HL-60 (cell line): ENCODE results near the gene DIS3L2.

Experiments used
- DNase-seq, 2 experiments: peaks; one replicate each; pipeline ENCODE4 v3.0.0-alpha.2; 2010 to 2020; ENCODE audit warnings: low read depth in 1 of 2, low spot score in 1 of 2
- H3K27ac ChIP-seq: fragments of 250-450 bp; sonication (Bioruptor Pico); replicated peaks from 2 replicates; pipeline ENCODE4 v1.5.1; 2020; ENCODE audit warnings: mild to moderate bottlenecking, moderate library complexity
- H3K27me3 ChIP-seq: fragments of 250-450 bp; sonication (Bioruptor Pico); 2 replicates; pipeline ENCODE4 v1.5.1; 2021; ENCODE audit warnings: mild to moderate bottlenecking, moderate library complexity; ENCODE audit not compliant: insufficient read depth, poor library complexity, severe bottlenecking
- H3K4me3 ChIP-seq: replicated peaks from 2 replicates; pipeline ENCODE4 v1.5.1; 2011; ENCODE audit warnings: mild to moderate bottlenecking, control low read depth, low read length; ENCODE audit not compliant: insufficient read depth
- GABPA ChIP-seq: IDR thresholded peaks from 2 replicates; pipeline ENCODE4 v1.6.1; 2012; ENCODE audit warnings: low read depth
- POLR2AphosphoS5 ChIP-seq: IDR thresholded peaks from 2 replicates; pipeline ENCODE4 v1.6.1; 2012; ENCODE audit warnings: low read depth
- SPI1 ChIP-seq: IDR thresholded peaks from 2 replicates; pipeline ENCODE4 v1.6.1; 2012; ENCODE audit warnings: low read depth, mild to moderate bottlenecking, borderline replicate concordance
- TF ChIP-seq, protein P1 (sequence below): IDR thresholded peaks from one replicate; pipeline ENCODE4 v1.5.1; 2011; ENCODE audit warnings: low read length, control low read depth, inconsistent platforms; ENCODE audit not compliant: insufficient read depth
- TF ChIP-seq, protein P2 (sequence below): IDR thresholded peaks from 2 replicates; pipeline ENCODE4 v1.6.1; 2012; ENCODE audit warnings: low read depth; ENCODE audit not compliant: insufficient replicate concordance

The DIS3L2 gene

DNA sequence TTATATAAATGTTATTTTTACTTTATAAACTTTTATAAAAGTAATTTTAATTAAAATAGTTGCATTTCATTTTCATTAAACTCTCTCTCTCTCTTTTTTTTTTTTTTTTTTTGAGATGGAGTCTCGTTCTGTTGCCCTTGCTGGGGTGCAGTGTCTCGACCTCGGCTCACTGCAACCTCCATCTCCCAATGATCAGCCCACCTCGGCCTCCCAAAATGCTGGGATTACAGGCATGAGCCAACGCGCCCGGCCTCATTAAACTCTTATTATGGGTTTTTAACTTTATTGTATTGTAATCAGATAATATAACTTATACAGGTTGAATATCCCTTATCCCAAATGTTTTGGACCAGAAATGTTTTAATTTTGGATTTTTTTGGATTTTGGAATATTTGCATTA lies 24.5 kb upstream of the DIS3L2 start:
- TF ChIP-seq, protein P1, sequence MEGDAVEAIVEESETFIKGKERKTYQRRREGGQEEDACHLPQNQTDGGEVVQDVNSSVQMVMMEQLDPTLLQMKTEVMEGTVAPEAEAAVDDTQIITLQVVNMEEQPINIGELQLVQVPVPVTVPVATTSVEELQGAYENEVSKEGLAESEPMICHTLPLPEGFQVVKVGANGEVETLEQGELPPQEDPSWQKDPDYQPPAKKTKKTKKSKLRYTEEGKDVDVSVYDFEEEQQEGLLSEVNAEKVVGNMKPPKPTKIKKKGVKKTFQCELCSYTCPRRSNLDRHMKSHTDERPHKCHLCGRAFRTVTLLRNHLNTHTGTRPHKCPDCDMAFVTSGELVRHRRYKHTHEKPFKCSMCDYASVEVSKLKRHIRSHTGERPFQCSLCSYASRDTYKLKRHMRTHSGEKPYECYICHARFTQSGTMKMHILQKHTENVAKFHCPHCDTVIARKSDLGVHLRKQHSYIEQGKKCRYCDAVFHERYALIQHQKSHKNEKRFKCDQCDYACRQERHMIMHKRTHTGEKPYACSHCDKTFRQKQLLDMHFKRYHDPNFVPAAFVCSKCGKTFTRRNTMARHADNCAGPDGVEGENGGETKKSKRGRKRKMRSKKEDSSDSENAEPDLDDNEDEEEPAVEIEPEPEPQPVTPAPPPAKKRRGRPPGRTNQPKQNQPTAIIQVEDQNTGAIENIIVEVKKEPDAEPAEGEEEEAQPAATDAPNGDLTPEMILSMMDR: no peak
- TF ChIP-seq POLR2AphosphoS5 (no peak), SPI1 (no peak), GABPA (no peak)
- TF ChIP-seq, protein P2, sequence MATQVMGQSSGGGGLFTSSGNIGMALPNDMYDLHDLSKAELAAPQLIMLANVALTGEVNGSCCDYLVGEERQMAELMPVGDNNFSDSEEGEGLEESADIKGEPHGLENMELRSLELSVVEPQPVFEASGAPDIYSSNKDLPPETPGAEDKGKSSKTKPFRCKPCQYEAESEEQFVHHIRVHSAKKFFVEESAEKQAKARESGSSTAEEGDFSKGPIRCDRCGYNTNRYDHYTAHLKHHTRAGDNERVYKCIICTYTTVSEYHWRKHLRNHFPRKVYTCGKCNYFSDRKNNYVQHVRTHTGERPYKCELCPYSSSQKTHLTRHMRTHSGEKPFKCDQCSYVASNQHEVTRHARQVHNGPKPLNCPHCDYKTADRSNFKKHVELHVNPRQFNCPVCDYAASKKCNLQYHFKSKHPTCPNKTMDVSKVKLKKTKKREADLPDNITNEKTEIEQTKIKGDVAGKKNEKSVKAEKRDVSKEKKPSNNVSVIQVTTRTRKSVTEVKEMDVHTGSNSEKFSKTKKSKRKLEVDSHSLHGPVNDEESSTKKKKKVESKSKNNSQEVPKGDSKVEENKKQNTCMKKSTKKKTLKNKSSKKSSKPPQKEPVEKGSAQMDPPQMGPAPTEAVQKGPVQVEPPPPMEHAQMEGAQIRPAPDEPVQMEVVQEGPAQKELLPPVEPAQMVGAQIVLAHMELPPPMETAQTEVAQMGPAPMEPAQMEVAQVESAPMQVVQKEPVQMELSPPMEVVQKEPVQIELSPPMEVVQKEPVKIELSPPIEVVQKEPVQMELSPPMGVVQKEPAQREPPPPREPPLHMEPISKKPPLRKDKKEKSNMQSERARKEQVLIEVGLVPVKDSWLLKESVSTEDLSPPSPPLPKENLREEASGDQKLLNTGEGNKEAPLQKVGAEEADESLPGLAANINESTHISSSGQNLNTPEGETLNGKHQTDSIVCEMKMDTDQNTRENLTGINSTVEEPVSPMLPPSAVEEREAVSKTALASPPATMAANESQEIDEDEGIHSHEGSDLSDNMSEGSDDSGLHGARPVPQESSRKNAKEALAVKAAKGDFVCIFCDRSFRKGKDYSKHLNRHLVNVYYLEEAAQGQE: no peak
- no peak overlapping the region for H3K4me3 ChIP-seq
- H3K27me3 ChIP-seq: no peaks in the 10 kb centered on the region
- H3K27ac ChIP-seq: no peak overlapping the region
- no peak for DNase-seq

DNA sequence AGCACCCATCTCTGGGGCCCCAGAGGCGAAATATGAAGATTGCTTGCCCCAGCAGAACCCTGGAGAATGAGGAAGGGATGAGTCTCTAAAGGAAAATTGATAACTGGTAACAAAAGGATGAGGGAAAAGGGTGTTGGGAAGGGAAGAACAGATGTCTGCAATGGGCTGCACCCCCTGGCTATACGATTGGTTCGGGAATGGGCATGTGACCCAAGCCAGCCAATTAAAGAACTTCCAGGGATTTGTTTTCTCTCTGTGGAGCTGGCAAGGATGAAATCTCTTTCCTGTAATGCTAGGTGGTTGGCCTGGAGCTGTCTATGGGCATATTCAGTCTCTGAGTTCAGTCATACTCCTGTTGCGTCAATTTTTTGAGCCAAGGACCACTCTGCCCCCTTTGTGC lies 22.5 kb upstream of the DIS3L2 start:
- Histone ChIP-seq H3K27ac (no peak overlapping the region), H3K4me3 (no peak overlapping the region), H3K27me3 (no peaks in the 10 kb centered on the region)
- DNase-seq: no peak
- TF ChIP-seq POLR2AphosphoS5 (no peak), SPI1 (no peak), GABPA (no peak)
- TF ChIP-seq, protein P2: no peak
- TF ChIP-seq, protein P1: no peak

DNA sequence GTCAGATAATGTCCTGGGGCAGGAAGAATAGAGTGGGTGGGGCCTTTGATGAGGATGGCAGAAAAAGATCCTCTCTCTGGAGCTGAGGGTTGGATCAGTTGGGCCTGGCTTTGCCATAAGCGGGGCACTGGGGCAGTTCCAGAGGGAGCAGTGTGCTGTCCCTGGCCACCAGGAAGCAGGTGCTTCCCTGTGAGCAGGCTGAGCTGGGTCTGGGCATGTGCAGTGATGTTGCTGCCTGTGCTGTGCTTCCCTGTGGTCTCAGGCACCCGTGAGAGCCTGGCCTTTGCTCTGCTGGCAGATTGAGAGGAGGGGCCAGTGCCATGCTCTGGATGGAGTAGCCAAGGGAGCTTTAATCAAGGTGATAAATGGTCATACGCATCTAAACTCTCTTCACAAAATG lies 20.7 kb upstream of the DIS3L2 start:
- Histone ChIP-seq H3K27me3 (no peaks in the 10 kb centered on the region), H3K4me3 (no peak overlapping the region), H3K27ac (no peak overlapping the region)
- TF ChIP-seq, protein P1: no peak
- TF ChIP-seq GABPA (no peak), SPI1 (no peak), POLR2AphosphoS5 (no peak)
- TF ChIP-seq, protein P2: no peak
- DNase-seq: no peak
